Mesendoderm (in vitro differentiated cells): ENCODE results near the gene KLHL18.
"Not testable (repeated sequence)": the region's sequence is repeated elsewhere in the genome, so short reads cannot be mapped to it uniquely, and the experiment has no call there.

Source experiments
- DNase-seq: peaks from one replicate; pipeline ENCODE4 v3.0.0; 2013
- H2AK5ac ChIP-seq: 2 replicates; pipeline ENCODE4 v1.6.1; 2013; ENCODE audit warnings: low read length, inconsistent platforms
- H2BK120ac ChIP-seq: 2 replicates; pipeline ENCODE4 v1.6.1; 2013; ENCODE audit warnings: low read depth, mild to moderate bottlenecking, low read length, moderate library complexity, mixed read lengths
- H2BK15ac ChIP-seq: replicated peaks from 2 replicates; pipeline ENCODE4 v1.6.1; 2013; ENCODE audit warnings: low read depth, mild to moderate bottlenecking, moderate library complexity
- H2BK5ac ChIP-seq: 2 replicates; pipeline ENCODE4 v1.6.1; 2013; ENCODE audit warnings: low read length, inconsistent platforms
- H3K18ac ChIP-seq: 2 replicates; pipeline ENCODE4 v1.6.1; 2013; ENCODE audit warnings: mild to moderate bottlenecking, low read length, mixed read lengths
- H3K23ac ChIP-seq: one replicate; pipeline ENCODE4 v1.6.1; 2013; ENCODE audit warnings: low read length
- H3K27ac ChIP-seq: 2 replicates; pipeline ENCODE4 v1.5.1; 2013; ENCODE audit warnings: low read depth, mild to moderate bottlenecking, inconsistent platforms, low read length, moderate library complexity
- H3K27me3 ChIP-seq: 2 replicates; pipeline ENCODE4 v1.6.1; 2013; ENCODE audit warnings: low read length, control low read depth, mild to moderate bottlenecking, inconsistent platforms; ENCODE audit not compliant: insufficient read depth, poor library complexity
- H3K36me3 ChIP-seq: 2 replicates; pipeline ENCODE4 v1.6.1; 2013; ENCODE audit warnings: low read length, inconsistent platforms; ENCODE audit not compliant: control insufficient read depth, insufficient read depth
- H3K4ac ChIP-seq: one replicate; pipeline ENCODE4 v1.6.1; 2013; ENCODE audit warnings: low read depth, mild to moderate bottlenecking, low read length, moderate library complexity
- H3K4me1 ChIP-seq: 2 replicates; pipeline ENCODE4 v1.6.1; 2013; ENCODE audit warnings: low read depth, low read length, inconsistent platforms; ENCODE audit not compliant: control insufficient read depth
- H3K4me2 ChIP-seq: 2 replicates; pipeline ENCODE4 v1.6.1; 2013; ENCODE audit warnings: low read length
- H3K4me3 ChIP-seq: 2 replicates; pipeline ENCODE4 v1.5.1; 2013; ENCODE audit warnings: mild to moderate bottlenecking, low read length
- H3K56ac ChIP-seq: one replicate; pipeline ENCODE4 v1.6.1; 2013; ENCODE audit warnings: low read length
- H3K79me1 ChIP-seq: 2 replicates; pipeline ENCODE4 v1.6.1; 2013; ENCODE audit warnings: low read length, inconsistent platforms
- H3K79me2 ChIP-seq: 2 replicates; pipeline ENCODE4 v1.6.1; 2013; ENCODE audit warnings: mild to moderate bottlenecking, low read length; ENCODE audit not compliant: control insufficient read depth, insufficient read depth
- H3K9ac ChIP-seq: 2 replicates; pipeline ENCODE4 v1.6.1; 2013; ENCODE audit warnings: low read length, inconsistent platforms
- H4K5ac ChIP-seq: one replicate; pipeline ENCODE4 v1.6.1; 2013; ENCODE audit warnings: low read length
- H4K8ac ChIP-seq: one replicate; pipeline ENCODE4 v1.6.1; 2013; ENCODE audit warnings: low read depth, mild to moderate bottlenecking, control low read depth, low read length, moderate library complexity
- WGBS: extraction: QIAGEN DNeasy Blood & Tissue Kit; methylation state at CpG from one replicate; pipeline ENCODE4 v1.1.7; 2013; ENCODE audit warnings: low lambda C conversion rate, missing lambda C conversion rate; ENCODE audit not compliant: insufficient coverage; ENCODE audit errors: extremely low coverage; 5-methylcytosine and 5-hydroxymethylcytosine counted together

The KLHL18 gene

DNA sequence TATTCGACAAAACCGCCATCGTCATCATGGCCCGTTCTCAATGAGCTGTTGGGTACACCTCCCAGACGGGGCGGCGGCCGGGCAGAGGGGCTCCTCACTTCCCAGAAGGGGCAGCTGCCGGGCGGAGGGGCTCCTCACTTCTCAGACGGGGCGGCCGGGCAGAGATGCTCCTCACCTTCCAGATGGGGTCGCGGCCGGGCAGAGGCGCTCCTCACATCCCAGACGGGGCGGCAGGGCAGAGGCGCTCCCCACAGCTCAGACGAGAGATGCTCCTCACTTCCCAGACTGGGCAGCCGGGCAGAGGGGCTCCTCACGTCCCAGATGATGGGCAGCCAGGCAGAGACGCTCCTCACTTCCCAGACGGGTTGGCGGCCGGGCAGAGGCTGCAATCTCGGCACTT is 26.5 kb downstream of the KLHL18 start:
- not testable (repeated sequence) for H3K18ac ChIP-seq, H3K23ac ChIP-seq, H3K27me3 ChIP-seq, H3K9ac ChIP-seq, H3K56ac ChIP-seq, H3K79me1 ChIP-seq, H3K27ac ChIP-seq, H3K4me3 ChIP-seq, H2BK5ac ChIP-seq, H4K5ac ChIP-seq, DNase-seq, H3K4me1 ChIP-seq, H2BK120ac ChIP-seq, H2AK5ac ChIP-seq, H3K4ac ChIP-seq, H3K4me2 ChIP-seq, H2BK15ac ChIP-seq, H3K79me2 ChIP-seq, H3K36me3 ChIP-seq, H4K8ac ChIP-seq
- WGBS = no CpG with 5 or more reads among the region's 28 CpGs

GRCh38 chr3:47310391-47310790 is 27.6 kb downstream of the KLHL18 start:
- WGBS = no CpG with 5 or more reads among the region's 4 CpGs
- Histone ChIP-seq H3K56ac (no peak overlapping the region), H4K8ac (no peak overlapping the region), H3K4me3 (no peak overlapping the region), H3K18ac (no peak overlapping the region), H3K36me3 (no peaks in the 10 kb centered on the region), H4K5ac (no peak overlapping the region), H3K23ac (no peak overlapping the region), H3K9ac (no peak overlapping the region), H3K4ac (no peak overlapping the region), H2AK5ac (no peak overlapping the region), H2BK5ac (no peak overlapping the region), H3K27ac (no peak overlapping the region), H3K27me3 (no peaks in the 10 kb centered on the region), H2BK15ac (no peak overlapping the region), H3K79me2 (peaks cover 2% of the 10 kb centered on the region), H3K79me1 (peaks cover 3% of the 10 kb centered on the region), H2BK120ac (no peak overlapping the region), H3K4me2 (no peak overlapping the region), H3K4me1 (peaks cover 3% of the 10 kb centered on the region)
- DNase-seq = no peak

- H4K8ac ChIP-seq = no peak overlapping the region
- H3K4me3 ChIP-seq = no peak overlapping the region
- peaks cover 3% of the 10 kb centered on the region for H3K4me1 ChIP-seq
- H3K56ac ChIP-seq = no peak overlapping the region
- DNase-seq = no peak
- H3K36me3 ChIP-seq = no peaks in the 10 kb centered on the region
- H2BK5ac ChIP-seq = no peak overlapping the region
- WGBS = no CpG with 5 or more reads among the region's 1 CpG
- peaks cover 2% of the 10 kb centered on the region for H3K79me2 ChIP-seq
- no peak overlapping the region for H3K27ac ChIP-seq
- H3K4ac ChIP-seq = no peak overlapping the region
- H3K23ac ChIP-seq = no peak overlapping the region
- no peak overlapping the region for H3K4me2 ChIP-seq
- peaks cover 3% of the 10 kb centered on the region for H3K79me1 ChIP-seq
- no peak overlapping the region for H2BK15ac ChIP-seq
- no peaks in the 10 kb centered on the region for H3K27me3 ChIP-seq
- no peak overlapping the region for H4K5ac ChIP-seq
- H2AK5ac ChIP-seq = no peak overlapping the region
- H2BK120ac ChIP-seq = no peak overlapping the region
- H3K18ac ChIP-seq = no peak overlapping the region
- H3K9ac ChIP-seq = no peak overlapping the region
Observed at GRCh38 chr3:47313341-47314055, 30.8 kb downstream of the KLHL18 start.

- Histone ChIP-seq H3K36me3 (no peaks in the 10 kb centered on the region), H3K79me1 (peaks cover 3% of the 10 kb centered on the region), H3K27me3 (no peaks in the 10 kb centered on the region), H3K79me2 (peaks cover 2% of the 10 kb centered on the region), H3K18ac (no peak overlapping the region), H3K23ac (no peak overlapping the region), H3K56ac (no peak overlapping the region), H4K5ac (no peak overlapping the region), H4K8ac (no peak overlapping the region), H3K4ac (no peak overlapping the region), H2BK15ac (no peak overlapping the region), H3K27ac (no peak overlapping the region), H3K4me3 (no peak overlapping the region), H2BK120ac (no peak overlapping the region), H2BK5ac (no peak overlapping the region), H3K9ac (no peak overlapping the region), H2AK5ac (no peak overlapping the region), H3K4me2 (no peak overlapping the region), H3K4me1 (peaks cover 3% of the 10 kb centered on the region)
- no CpG with 5 or more reads among the region's 8 CpGs for WGBS
- DNase-seq = no peak
Observed at GRCh38 chr3:47314056-47314764, 31.5 kb downstream of the KLHL18 start.

- no peak overlapping the region for H2BK5ac ChIP-seq
- no peak overlapping the region for H3K4me2 ChIP-seq
- H3K36me3 ChIP-seq = peaks cover 2% of the 10 kb centered on the region
- H2BK15ac ChIP-seq = no peak overlapping the region
- H3K18ac ChIP-seq = no peak overlapping the region
- H2BK120ac ChIP-seq = no peak overlapping the region
- no CpG with 5 or more reads among the region's 5 CpGs for WGBS
- peaks cover under 1% of the 10 kb centered on the region for H3K79me2 ChIP-seq
- H3K4me1 ChIP-seq = peaks cover 3% of the 10 kb centered on the region
- H3K56ac ChIP-seq = no peak overlapping the region
- H2AK5ac ChIP-seq = no peak overlapping the region
- H4K5ac ChIP-seq = no peak overlapping the region
- H3K23ac ChIP-seq = no peak overlapping the region
- peaks cover 3% of the 10 kb centered on the region for H3K79me1 ChIP-seq
- H4K8ac ChIP-seq = no peak overlapping the region
- H3K27me3 ChIP-seq = no peaks in the 10 kb centered on the region
- H3K4ac ChIP-seq = no peak overlapping the region
- no peak overlapping the region for H3K9ac ChIP-seq
- peak; percentile 10 for DNase-seq
- no peak overlapping the region for H3K4me3 ChIP-seq
- H3K27ac ChIP-seq = no peak overlapping the region
Observed at GRCh38 chr3:47315069-47315647, 32.4 kb downstream of the KLHL18 start.
